GM06990 (cell line): ENCODE measurements around the gene UNC13B.
A peak's percentile ranks its signal among the peaks of the same experiment; 100 is the strongest.
"Not testable (repeated sequence)": the region's sequence is repeated elsewhere in the genome, so short reads cannot be mapped to it uniquely, and the experiment has no call there.

Experiments
- DNase-seq: peaks from one replicate; pipeline ENCODE4 v3.0.0-alpha.2; 2011; ENCODE audit not compliant: insufficient read length; ENCODE audit errors: extremely low read depth
- H3K27me3 ChIP-seq: replicated peaks from 2 replicates; pipeline ENCODE4 v1.6.0; 2011; ENCODE audit warnings: low read length; ENCODE audit not compliant: control insufficient read depth, insufficient read depth
- H3K36me3 ChIP-seq: 2 replicates; pipeline ENCODE4 v1.5.1; 2011; ENCODE audit warnings: low read length; ENCODE audit not compliant: control insufficient read depth, insufficient read depth
- H3K4me3 ChIP-seq: replicated peaks from 2 replicates; pipeline ENCODE4 v1.5.1; 2011; ENCODE audit warnings: low read depth, mild to moderate bottlenecking, control low read depth, low read length
- CTCF ChIP-seq: IDR thresholded peaks from 2 replicates; pipeline ENCODE4 v1.5.1; 2011; ENCODE audit warnings: low read length, control low read depth, mild to moderate bottlenecking, inconsistent platforms; ENCODE audit not compliant: insufficient read depth, poor library complexity, severe bottlenecking

Gene UNC13B

GRCh38 chr9:35404865-35405264, 243.1 kb downstream of the UNC13B start:
- no peak for DNase-seq
- TF ChIP-seq CTCF: no peak
- no peak overlapping the region for H3K4me3 ChIP-seq
- H3K27me3 ChIP-seq: no peaks in the 10 kb centered on the region
- H3K36me3 ChIP-seq: peaks cover 2% of the 10 kb centered on the region

- H3K27me3 ChIP-seq: no peaks in the 10 kb centered on the region
- peak; percentile 32 for DNase-seq
- TF ChIP-seq CTCF: no peak
- no peak overlapping the region for H3K4me3 ChIP-seq
- H3K36me3 ChIP-seq: peaks cover 2% of the 10 kb centered on the region
These were observed 244.6 kb downstream of the UNC13B start for GRCh38 chr9:35406183-35406959.

DNA sequence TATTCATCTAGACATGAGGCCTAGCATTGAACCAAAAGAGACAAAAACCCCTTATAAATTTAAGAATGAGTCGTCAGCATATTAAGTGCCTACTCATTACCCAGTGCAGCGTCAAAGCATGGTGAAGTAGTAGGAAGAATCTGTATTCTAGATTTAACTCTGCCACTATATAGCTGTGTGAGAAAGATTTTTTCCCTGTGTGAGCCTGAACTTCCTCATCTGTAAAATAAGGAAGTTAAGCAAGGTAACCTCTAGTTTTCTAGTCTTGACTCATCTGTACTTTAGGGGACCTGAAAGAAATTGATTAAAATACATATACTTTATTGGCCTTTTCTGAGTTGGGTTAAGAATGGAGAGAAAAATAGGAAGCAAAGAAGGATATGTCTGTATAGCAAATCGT, 246.0 kb downstream of the UNC13B start:
- no peak for TF ChIP-seq CTCF
- H3K36me3 ChIP-seq: peaks cover 2% of the 10 kb centered on the region
- DNase-seq: no peak

GRCh38 chr9:35409434-35409833, 247.6 kb downstream of the UNC13B start:
- not testable (repeated sequence) for H3K27me3 ChIP-seq, DNase-seq, H3K36me3 ChIP-seq, H3K4me3 ChIP-seq

More for the DNA sequence above, 246.0 kb downstream of the UNC13B start:
- Histone ChIP-seq H3K27me3 (no peaks in the 10 kb centered on the region), H3K4me3 (no peak overlapping the region)

GRCh38 chr9:35414889-35415288, 253.1 kb downstream of the UNC13B start:
- no peaks in the 10 kb centered on the region for H3K36me3 ChIP-seq
- H3K27me3 ChIP-seq: no peaks in the 10 kb centered on the region
- no peak overlapping the region for H3K4me3 ChIP-seq
- TF ChIP-seq CTCF: no peak
- no peak for DNase-seq

DNA sequence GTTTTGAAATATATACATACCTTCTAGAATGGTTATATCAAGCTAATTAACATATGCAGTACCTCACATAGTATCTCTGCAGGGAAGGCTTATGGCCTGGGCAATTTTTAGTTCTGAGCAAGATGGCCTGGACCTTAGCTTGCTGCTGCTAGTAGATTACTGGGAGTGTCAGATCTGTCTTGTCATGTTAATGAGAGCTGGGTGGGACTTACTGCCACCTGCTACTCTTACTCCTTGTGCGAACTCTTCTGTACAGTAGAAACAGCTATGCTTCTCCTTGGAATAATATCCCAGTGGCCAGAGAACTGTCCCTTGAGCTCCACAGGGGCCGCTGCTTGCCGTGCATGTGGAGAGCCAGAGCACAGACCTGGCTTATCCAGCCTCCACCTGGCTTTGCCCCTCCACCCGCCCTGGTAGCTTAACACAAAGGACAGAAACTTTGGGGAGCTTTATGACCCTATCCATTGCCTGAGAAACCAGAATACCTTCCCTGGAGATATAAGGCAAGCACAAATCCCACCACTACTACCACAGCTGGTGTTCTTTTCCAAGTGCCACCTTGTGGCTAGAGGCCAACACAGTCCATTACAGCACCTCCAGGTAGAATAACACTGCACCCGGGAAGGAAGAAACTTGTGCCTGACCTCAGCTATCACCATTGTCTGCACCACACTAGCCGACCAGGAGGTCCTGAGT, 253.7 kb downstream of the UNC13B start:
- peak; percentile 27 for TF ChIP-seq CTCF
- Histone ChIP-seq H3K36me3 (no peaks in the 10 kb centered on the region), H3K4me3 (no peak overlapping the region), H3K27me3 (no peaks in the 10 kb centered on the region)
- DNase-seq: no peak
